NOMO-1 treated with dmso at 0.1 percent for 144 hours (cell line): ENCODE measurements around the gene FREY1.

Source experiments
- DNase-seq: peaks from one replicate; lab custom pipeline; 2025; ENCODE audit not compliant: unreplicated experiment; lab: John Stamatoyannopoulos, UW

The FREY1 gene

DNA sequence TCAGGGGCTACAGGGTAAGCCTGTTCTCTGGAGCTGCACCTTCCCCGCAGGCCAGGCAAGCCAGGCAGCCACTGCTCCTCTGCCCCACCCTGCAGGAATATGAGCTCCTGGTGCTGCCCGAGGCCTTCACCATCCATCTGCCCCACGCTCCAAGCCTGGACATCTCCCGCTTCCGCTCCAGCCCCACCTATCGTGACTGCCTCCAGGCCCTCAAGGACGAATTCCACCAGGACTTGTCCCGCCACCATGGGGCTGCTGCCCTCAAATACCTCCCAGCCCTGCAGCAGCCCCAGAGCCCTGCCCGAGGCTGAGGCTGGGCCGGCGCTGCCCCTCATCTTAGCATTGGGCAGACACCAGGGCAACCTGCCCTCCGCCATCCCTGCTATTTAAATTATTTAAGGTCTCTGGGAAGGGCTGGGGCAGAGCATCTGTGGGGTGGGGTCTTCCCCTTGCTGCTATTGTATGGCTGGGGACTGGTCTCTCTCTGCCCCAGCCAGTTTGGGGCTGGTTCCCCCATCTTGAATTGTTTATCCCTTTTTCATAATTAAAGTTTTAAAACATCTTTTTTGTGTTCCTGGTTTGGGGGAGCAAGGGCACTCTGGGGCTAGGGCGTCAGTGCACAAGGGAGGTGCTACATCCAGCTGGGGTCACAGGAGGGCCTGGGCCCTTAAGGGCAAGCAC is 21.6 kb upstream of the FREY1 start:
- DNase-seq = no peak

DNA sequence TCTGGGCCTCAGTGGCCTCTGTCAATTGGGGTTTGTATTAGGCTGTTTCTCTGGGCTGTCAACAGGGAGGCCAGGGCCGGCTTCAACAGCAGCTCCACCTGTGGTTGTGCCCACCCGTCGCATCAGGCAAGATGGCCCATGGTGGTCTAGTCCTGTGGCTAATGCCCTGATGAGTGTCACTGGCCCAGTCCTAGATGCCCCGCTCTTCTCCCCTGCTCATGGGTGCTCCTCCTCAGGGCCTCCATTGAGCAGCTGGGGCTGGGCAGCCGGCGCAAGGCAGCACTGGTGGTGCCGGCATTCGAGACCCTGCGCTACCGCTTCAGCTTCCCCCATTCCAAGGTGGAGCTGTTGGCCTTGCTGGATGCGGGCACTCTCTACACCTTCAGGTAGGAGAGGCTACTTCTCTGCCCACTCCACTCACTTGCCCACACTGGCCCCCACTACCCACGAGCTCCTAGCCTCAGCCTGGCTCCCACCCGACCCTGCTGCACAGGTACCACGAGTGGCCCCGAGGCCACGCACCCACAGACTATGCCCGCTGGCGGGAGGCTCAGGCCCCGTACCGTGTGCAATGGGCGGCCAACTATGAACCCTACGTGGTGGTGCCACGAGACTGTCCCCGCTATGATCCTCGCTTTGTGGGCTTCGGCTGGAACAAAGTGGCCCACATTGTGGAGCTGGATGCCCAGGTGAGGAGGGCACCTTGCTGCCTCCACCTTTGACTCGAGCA is 20.8 kb upstream of the FREY1 start:
- no peak for DNase-seq

DNA sequence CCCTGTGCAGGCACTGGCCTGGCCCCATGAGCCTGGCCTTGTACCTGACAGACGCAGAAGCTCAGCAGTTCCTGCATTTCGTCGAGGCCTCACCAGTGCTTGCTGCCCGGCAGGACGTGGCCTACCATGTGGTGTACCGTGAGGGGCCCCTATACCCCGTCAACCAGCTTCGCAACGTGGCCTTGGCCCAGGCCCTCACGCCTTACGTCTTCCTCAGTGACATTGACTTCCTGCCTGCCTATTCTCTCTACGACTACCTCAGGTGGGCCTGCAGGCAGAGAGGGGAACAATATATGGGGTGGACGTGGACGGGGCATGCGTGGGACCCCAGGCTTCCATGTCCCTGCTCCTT is 20.2 kb upstream of the FREY1 start:
- DNase-seq = no peak

DNA sequence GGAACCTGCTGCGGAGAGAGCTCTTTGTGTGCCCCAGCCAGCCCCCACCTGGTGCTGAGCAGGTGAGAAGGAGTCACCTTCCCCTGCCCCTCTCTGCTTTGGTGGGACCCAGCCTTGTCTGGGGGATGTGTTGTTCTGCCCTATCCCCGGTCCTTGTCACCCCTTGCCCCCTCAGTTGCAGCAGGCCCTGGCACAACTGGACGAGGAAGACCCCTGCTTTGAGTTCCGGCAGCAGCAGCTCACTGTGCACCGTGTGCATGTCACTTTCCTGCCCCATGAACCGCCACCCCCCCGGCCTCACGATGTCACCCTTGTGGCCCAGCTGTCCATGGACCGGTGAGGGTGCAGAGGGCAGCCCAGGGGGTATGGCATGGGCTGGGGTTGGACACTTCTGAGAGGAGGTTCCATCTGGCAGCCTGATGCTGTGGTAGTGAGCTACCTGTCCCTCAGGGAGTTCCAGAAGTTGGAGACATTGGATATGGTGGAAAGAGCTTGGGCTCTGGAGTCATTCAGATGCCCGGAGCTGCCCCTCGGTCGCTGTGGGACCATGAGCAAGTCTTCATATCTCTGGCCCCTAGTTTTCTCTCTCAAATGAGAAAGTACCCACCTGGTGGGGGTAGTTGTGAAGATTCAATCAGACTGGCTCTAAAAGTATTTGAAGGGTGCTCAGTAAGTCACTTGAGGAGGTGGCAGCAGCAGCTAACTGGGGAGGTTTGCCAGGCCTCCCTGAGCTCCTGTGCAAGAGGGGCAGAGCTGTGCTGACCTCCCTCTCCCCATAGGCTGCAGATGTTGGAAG is 19.7 kb upstream of the FREY1 start:
- no peak for DNase-seq

DNA sequence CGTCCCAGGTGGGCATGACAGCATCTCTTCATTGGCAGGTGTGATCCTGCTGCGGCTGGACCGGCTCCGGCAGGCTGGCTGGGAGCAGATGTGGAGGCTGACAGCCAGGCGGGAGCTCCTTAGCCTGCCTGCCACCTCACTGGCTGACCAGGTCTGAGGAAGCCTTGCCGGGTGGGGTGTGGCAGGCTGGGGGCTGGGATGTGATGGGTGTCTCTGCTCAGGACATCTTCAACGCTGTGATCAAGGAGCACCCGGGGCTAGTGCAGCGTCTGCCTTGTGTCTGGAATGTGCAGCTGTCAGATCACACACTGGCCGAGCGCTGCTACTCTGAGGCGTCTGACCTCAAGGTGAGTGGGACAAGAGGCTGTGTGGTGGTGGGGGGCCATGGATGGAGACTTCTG is 18.9 kb upstream of the FREY1 start:
- no peak for DNase-seq

DNA sequence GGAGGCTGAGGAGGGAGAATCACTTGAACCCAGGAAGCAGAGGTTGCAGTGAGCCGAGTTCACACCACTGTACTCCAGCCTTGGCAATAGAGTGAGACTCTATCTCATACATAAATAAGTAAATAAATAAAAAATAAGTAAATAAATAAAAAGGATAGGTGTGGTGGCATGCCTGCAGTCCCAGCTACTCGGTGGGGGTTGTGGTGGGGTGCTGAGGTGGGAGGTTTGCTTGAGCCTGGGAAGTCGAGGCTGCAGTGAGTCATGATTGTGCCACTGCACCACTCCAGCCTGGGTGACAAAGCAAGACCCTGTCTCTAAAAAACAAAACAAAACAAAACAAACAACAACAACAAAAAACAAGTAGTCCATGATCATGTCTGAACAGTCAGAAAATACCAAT is 18.5 kb upstream of the FREY1 start:
- no peak for DNase-seq

DNA sequence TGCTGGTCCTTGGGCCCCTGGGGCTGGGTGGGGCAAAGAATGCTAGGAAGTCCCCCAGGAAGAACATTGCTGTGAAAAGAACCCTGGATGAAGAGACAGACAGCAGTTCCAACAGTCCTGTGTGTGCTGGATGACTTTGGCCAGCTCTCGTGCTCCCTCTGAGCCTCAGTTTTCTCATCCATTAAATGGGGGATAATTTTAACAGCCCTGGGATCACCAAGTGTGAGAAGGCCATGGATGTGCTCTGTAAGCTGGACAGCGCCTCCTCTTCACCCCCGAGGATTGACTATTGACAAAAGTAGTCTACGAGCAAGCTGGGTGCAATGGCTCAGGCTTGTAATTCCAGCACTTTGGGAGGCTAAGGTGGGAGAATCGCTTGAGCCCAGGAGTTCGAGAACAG is 17.9 kb upstream of the FREY1 start:
- DNase-seq = no peak

DNA sequence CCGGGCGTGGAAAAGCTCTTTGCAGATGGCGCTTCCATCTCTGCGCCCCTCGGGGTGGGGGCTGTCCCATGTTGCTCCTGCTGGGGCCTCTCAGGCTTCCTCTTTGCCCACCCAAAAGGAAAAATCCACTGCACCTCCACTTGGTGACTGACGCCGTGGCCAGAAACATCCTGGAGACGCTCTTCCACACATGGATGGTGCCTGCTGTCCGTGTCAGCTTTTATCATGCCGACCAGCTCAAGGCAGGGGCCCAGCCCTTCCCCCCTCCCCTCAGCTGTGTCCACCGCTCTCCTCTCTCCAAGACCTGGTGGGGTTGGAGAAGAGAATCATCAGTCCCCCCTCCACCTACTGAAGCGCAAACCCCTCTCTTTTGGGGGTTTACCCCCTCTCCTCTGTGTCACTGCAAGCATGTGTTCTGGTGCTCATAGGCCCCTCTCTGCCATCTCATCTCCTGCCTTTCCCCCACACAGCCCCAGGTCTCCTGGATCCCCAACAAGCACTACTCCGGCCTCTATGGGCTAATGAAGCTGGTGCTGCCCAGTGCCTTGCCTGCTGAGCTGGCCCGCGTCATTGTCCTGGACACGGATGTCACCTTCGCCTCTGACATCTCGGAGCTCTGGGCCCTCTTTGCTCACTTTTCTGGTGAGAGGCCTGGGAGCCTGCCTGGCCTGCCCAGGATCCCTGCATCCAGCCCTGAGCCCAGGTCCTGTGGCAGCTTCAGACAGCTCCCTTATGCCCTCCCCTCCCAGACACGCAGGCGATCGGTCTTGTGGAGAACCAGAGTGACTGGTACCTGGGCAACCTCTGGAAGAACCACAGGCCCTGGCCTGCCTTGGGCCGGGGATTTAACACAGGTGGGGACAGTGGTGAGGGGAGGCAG is 17.2 kb upstream of the FREY1 start:
- DNase-seq = no peak

DNA sequence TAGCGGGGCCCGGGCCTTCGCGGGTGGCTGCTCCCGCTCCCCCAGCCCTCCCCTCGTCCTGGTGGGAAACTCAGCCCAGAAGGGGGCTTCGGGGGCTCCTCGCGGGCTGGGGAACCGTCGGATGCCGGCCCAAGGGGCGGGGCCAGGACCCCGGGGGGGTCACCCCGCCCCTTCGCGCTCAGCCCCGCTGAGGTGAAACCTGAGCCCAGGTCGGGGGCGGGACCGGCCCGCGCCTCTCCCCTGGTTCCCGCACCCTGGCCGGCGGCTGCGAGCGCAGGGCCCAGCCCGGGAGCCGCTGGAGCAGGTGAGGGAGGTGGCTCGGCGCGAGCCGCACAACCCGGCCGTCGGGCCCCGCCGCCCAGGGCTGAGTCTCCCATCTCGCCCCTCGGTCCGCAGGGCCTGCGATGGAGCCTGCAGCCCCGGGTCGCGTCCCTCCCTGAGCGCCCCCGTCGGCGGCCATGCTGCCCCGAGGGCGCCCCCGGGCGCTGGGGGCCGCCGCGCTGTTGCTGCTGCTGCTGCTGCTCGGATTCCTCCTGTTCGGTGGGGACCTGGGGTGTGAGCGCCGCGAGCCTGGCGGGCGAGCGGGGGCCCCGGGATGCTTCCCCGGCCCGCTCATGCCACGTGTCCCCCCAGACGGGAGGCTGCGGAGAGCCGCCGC is 15.5 kb upstream of the FREY1 start, which contains the start of gene LARGE2:
Gene LARGE2 (plus strand): TSS at position 232 of the 658 bp plus-strand sequence. CDS start 227 bp downstream, at position 459.
- DNase-seq = no peak

DNA sequence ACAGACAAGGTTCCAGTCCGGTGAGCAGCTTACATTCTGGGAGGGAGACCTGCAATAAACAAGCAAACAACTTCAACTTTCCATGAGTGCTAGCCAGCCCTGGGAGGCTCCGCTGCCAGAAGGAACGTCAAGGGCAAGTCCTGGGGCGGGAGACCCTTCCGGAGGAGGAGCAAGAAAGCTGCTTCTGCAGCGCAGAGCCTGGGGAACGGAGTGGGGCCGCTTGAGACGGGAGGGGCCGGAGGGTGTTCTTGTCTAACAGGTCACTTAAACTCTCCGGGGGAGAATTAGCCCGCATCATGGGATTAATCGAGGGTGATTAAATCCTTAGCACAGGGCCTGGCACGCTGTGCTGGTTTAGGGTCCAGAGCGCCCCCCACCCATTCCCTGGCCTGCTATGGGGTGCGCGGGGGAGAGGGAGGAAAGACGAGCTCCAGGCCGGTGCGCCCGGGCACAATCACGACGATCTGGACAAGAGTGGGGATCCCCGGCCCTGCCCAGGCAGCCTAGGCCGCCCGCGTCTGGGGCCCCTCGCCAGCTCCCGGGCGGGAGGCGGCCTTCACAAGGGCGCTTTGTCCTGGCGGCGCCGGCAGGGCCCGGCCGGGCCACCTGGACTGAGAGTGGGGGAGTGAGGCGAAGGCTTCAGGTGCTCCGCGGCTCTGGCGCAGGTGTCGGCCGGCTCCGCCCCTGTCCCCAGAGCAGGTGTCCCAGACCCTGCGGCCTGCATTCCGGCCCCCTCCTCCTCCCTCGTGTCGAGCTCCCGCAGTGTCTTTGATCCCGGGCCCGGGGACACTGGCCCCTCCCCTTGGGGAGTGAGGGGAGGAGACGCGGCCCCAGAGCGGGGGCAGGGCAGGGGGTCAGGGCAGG is 14.7 kb upstream of the FREY1 start:
- no peak for DNase-seq

DNA sequence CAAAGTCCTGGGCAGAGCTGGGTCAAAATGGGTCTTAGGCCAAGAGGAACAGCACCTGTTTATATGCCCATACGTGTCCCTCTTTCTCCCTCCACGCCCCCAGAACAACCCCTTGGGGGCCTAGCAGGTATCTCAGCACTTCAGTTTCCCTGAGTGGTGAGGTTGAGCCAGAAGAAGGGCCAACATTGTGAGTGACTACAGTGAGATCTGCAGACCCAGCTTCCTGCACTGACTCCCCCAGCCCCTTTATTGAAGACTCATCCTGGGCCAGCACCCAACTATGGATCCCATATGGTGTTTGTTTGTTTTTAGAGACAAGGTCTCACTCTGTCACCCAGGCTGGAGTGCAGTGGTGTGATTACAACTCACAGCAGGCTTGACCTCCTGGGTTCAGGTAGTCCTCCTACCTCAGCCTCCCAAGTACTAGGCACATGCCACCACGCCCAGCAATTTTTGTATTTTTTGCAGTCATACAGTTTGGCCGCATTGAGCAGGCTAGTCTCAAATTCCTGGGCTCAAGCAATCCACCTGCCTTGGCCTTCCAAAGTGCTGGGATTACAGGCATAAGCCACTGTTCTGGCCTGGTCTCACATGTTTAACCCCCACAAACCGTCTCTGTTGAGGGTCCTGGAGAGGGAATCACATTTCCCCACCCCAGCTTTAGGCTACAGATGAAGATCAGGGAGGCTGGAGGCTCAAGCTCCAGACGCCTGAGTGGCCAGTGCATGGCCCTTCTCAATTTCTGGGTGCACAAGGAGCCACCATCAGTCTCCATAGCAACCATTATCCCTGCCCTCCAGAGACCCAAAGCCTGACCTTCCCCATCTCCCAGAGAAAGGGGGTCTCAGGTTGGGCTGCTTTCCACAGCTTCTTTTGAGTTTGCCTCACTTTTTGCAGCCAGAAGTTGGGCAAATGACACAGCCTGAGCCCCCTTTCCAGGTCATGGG is 13.7 kb upstream of the FREY1 start:
- no peak for DNase-seq

DNA sequence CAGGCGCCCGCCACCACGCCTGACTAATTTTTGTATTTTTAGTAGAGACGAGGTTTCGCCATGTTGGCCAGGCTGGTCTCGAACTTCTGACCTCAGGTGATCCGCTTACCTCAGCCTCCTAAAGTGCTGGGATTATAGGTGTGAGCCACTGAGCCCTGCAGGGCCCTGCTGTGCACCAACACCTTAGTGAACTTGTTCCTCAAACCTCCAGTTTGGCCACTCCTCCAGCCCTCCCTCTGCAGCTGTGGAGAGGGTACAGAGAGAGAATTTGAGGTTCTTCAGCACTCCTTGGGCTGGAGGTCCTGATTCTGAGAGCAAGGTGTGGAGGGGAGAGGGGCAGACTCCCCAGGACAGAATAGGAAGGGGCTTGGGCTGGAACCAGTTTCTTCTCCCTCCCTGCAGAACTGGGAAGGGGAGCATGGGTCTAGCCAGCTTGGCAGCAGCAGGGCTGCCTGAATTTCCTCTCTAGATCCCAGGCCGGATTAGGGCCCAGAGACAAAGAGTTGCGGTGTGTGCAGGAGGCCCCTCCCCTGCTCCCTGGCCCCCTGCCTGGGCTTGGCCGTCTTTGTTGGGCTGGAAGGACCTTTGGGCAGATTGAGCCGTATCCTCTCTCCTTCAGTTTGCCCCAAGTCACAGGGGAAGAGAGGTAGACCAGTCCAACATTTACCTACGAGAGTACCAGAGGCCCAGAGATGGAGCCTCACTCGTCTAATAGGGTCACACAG is 12.9 kb upstream of the FREY1 start:
- no peak for DNase-seq

DNA sequence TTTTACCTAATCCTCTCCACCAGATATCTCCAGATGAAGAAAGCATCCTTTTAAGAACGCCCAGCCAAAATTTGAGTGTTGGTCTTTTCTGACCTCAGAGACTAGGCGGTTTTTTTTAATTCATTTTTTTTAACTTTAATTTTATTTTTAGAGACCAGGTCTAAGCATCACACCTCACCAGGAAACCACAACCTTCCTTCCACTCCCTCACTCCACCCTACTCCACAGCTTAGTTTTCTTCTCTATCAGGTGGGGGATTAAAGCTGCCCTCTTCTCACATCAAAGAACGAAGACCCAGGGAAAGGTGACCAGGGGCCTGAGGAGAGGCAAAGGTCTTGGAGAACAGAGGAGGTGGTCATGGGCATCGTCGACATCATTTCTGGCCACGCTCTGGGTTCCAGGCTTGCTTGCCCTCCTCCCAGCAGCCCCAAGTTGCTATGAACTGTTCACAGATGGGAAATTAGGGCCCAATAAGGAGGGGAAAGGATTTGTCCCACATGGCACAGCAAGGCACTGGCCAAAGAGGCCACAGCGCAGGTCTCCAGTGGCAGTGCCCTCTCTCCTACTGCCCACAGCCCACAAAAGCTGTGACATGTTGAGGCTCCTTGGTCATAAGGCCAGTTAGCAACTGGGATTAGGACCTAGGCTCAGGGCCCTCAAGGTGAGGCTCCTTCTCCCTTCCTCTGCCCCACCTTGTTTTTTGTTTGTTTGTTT is 12.0 kb upstream of the FREY1 start:
- DNase-seq = no peak

DNA sequence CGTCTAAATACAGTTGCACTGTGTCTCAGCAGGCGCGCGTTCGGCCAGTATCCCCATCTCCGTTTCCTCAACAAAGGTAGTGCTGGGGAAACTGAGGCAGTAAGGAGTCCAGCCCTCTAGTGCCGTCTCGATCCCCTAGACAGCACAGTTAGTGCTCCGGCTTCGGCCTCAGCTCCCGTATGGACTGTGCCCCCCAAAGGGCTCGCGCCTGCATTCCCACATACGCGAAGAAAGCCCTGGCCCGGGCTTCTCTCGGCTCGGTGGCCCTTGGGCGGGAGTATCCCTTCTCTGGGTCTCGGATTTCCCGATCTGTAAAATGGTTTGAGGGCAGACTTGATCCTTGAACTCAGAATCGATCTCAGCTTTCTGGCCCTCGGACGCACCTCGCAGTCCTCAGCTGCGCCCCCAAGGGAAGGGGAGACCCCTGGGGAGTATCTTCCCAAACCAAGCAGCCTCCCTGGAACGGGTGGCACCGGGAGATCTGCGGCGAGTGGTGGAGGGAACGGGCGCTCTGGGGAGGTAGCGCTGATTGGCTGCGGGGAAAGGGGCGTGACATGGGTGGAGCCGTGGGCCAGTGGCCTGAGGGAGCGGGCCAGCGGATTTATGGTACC is 11.4 kb upstream of the FREY1 start:
- DNase-seq = peak; percentile 72

DNA sequence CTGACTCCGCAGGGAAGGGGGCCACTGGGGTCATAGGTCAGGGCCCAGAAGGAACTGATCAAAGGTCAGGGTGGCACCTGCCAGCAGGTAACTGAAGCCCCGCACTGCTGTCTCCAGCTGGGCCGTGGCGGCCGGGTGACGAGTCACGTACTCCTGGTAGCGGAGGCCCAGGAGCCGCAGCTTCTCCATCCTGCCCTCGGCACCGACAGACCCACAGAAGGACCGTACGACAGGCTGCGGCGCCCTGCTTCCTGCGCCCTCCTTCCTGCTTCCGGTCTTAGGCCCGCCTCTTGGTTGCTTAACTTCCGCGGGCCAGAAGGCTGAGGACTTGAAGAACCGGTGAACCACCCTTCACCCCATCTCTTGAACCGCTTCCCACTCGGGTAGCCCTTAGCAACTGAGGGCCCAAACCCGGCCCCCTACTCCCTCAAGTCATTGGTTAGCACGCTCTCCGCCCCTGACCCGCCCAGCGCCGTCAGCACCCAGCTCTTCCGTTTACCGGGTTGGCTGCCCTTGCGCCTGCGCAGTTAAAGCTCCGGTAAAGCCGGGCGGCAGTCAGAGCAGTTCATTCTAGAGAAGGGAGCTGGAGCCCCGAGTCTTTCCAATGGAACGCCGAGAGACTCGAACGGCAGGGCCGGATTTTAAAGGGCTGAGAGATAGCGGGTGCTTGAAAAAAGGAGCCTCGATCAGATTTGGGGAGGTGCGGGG is 10.7 kb upstream of the FREY1 start, which contains the start of gene PEX16:
Gene PEX16 (minus strand): TSS at position 255 of the 708 bp plus-strand sequence. CDS start 66 bp downstream, at position 189.
- DNase-seq = peak; percentile 99

DNA sequence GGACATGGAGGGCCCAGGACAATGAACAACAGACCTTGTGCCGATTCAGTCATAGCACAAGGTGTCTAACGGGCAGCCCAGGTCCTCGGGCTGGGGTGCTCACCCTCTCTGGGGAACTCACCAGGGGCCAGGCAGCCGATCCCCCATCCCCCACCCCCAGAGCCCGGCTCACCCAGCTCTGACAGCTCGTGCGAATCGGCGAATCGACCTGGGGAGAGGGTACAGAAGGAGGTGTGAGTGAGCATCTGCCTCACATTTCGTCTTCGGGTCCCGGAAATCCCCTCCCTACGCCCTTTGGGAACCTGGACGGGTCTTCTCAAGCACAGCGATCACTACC is 10.2 kb upstream of the FREY1 start:
- DNase-seq = no peak
